Measurements from ENCODE around the gene NCF2. TPM values are rescaled to one million over a fixed set of nuclear protein-coding genes. Genes with fewer than 3 reads are reported as not detected.

NCF2 gene
- total RNA-seq, 4 donors from 2014 or later = 16.9 to 48.3 (median 33.9) TPM

DNA sequence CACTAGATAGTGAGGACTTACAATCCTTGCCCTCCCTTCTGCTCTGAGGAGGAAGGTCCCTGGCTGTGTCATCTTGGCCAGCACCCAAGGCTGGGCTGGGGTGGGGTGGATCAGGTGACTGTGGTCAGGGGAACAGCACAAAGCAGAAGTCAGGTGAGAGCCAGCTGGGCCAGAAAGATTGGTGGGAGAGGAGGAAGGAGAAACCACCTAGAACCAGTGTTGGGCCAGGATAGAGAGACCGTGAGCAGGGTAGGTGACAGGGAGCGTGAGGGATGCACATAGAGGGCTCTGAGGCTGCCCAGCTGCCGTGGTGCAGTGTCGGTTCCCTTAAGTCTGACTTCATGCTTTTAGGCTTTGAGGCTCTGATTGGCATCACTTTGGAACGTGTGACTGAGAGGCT, 22.7 kb downstream of the NCF2 start:
- H3K4me1 ChIP-seq = no peaks in the 10 kb centered on the region
- no peaks in the 10 kb centered on the region for H3K36me3 ChIP-seq
- no peaks in the 10 kb centered on the region for H3K9me3 ChIP-seq
- DNase-seq (ENCODE audit: low spot score in 2 of 2) = no peak
- H3K27me3 ChIP-seq = no peaks in the 10 kb centered on the region
- 76% methylated on average over 5 of the region's 5 CpGs for WGBS
- TF ChIP-seq, protein P1, sequence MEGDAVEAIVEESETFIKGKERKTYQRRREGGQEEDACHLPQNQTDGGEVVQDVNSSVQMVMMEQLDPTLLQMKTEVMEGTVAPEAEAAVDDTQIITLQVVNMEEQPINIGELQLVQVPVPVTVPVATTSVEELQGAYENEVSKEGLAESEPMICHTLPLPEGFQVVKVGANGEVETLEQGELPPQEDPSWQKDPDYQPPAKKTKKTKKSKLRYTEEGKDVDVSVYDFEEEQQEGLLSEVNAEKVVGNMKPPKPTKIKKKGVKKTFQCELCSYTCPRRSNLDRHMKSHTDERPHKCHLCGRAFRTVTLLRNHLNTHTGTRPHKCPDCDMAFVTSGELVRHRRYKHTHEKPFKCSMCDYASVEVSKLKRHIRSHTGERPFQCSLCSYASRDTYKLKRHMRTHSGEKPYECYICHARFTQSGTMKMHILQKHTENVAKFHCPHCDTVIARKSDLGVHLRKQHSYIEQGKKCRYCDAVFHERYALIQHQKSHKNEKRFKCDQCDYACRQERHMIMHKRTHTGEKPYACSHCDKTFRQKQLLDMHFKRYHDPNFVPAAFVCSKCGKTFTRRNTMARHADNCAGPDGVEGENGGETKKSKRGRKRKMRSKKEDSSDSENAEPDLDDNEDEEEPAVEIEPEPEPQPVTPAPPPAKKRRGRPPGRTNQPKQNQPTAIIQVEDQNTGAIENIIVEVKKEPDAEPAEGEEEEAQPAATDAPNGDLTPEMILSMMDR (IDR thresholded peaks at IDR 0.05) = no peak
- TF ChIP-seq POLR2AphosphoS5 (IDR thresholded peaks at IDR 0.05) (no peak), EP300 (IDR thresholded peaks at IDR 0.05) (no peak), POLR2A (IDR thresholded peaks at IDR 0.05) (no peak)
- H3K27ac ChIP-seq = no peak overlapping the region
- no peak overlapping the region for H3K4me3 ChIP-seq

DNA sequence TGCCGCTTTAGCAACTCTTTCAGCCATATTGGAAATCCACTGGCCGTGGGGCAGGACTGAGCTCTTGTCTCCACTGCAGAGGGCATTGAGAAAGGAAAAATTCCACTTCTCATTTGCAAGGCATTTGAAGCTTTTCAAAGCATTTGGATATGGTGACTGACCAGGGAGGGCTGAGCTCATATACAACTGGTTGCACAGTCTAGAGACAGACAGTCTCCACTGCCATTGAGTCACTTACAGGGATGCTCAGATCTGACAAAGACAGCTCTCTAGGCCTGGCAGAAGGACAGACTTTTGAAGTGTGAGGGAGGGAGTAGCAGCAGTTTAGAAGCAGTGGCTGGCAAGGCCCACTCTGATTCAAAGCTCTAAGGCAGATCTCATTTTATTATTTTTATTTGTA, 24.2 kb downstream of the NCF2 start:
- Histone ChIP-seq H3K27ac (no peak overlapping the region), H3K27me3 (no peaks in the 10 kb centered on the region), H3K36me3 (no peaks in the 10 kb centered on the region), H3K9me3 (no peaks in the 10 kb centered on the region), H3K4me1 (no peaks in the 10 kb centered on the region), H3K4me3 (no peak overlapping the region)
- TF ChIP-seq POLR2A (IDR thresholded peaks at IDR 0.05) = no peak
- no peak for TF ChIP-seq POLR2AphosphoS5 (IDR thresholded peaks at IDR 0.05)
- TF ChIP-seq EP300 (IDR thresholded peaks at IDR 0.05) = no peak
- TF ChIP-seq, protein P1 (IDR thresholded peaks at IDR 0.05) = no peak
- no peak for DNase-seq (ENCODE audit: low spot score in 2 of 2)
- WGBS = 85% methylated on average over 2 of the region's 2 CpGs

DNA sequence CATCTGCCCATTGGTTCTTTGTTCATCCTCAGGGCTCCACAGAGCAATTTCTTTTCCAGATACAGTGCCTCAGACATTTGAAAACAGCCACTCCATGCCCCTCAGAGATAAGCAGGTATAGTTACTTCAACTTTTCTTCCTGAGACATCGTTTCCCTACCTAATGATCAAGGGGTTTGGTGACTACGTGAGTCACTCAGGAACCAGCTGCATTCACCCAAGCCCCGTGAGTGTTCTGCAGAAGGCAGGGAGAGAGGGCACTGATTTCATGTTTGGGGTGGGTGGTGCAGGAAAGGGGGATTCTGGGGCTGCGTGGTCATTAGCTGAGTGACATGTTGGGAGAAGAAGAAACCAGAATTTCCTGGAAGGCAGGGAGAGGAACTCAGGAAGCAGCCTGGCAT, 25.0 kb downstream of the NCF2 start:
- WGBS = 64% methylated on average over 4 of the region's 4 CpGs
- no peaks in the 10 kb centered on the region for H3K4me1 ChIP-seq
- TF ChIP-seq POLR2A (IDR thresholded peaks at IDR 0.05) = no peak
- no peak for TF ChIP-seq POLR2AphosphoS5 (IDR thresholded peaks at IDR 0.05)
- TF ChIP-seq, protein P1 (IDR thresholded peaks at IDR 0.05) = no peak
- TF ChIP-seq EP300 (IDR thresholded peaks at IDR 0.05) = no peak
- H3K27me3 ChIP-seq = no peaks in the 10 kb centered on the region
- H3K36me3 ChIP-seq = no peaks in the 10 kb centered on the region
- H3K9me3 ChIP-seq = no peaks in the 10 kb centered on the region
- H3K4me3 ChIP-seq = no peak overlapping the region
- no peak overlapping the region for H3K27ac ChIP-seq
- no peak for DNase-seq (ENCODE audit: low spot score in 2 of 2)

DNA sequence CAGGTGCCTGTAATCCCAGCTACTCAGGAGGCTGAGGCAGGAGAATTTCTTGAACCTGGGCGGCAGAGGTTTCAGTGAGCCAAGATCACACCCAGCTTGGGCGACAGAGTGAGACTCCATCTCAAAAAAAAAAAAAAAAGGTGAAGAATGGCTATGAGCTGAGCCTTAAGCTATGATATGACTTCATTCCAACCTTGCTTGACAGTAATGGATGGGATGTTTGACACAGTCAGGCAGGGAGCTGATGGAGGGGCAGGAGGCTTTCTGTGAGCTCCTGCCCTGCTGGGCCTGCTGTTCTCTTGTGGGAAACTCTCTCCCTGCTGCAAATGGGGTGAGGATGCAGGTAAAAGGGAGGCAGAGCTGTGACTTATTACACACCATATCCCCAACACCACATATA, 27.6 kb downstream of the NCF2 start:
- TF ChIP-seq POLR2AphosphoS5 (IDR thresholded peaks at IDR 0.05) (no peak), POLR2A (IDR thresholded peaks at IDR 0.05) (no peak), EP300 (IDR thresholded peaks at IDR 0.05) (no peak)
- TF ChIP-seq, protein P1 (IDR thresholded peaks at IDR 0.05) = no peak
- WGBS = 77% methylated on average over 2 of the region's 2 CpGs
- Histone ChIP-seq H3K36me3 (peaks cover 3% of the 10 kb centered on the region), H3K4me1 (no peaks in the 10 kb centered on the region), H3K27me3 (no peaks in the 10 kb centered on the region), H3K4me3 (no peak overlapping the region), H3K9me3 (no peaks in the 10 kb centered on the region), H3K27ac (no peak overlapping the region)
- no peak for DNase-seq (ENCODE audit: low spot score in 2 of 2)

DNA sequence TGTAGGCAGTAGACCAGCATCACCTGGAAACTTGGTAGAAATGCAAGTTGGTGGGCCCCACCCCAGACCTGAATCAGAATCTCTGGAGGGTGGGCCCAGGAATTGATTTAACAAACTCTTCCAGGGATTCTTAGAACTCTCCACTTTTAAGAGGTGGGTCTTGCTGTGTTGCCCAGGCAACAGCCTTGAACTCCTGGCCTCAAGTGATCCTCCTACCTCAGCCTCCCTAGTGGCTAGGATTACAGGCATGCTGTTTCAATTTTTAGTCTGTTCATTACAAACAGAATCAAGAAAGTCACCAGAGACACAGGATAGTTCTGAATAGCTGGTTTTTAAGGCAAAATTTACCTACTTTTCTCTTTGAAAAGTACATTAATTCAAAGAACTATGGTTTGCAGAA, 31.2 kb downstream of the NCF2 start:
- Histone ChIP-seq H3K4me1 (no peaks in the 10 kb centered on the region), H3K36me3 (peaks cover 18% of the 10 kb centered on the region), H3K4me3 (no peak overlapping the region), H3K27me3 (no peaks in the 10 kb centered on the region), H3K9me3 (no peaks in the 10 kb centered on the region), H3K27ac (no peak overlapping the region)
- DNase-seq (ENCODE audit: low spot score in 2 of 2) = no peak
- TF ChIP-seq EP300 (IDR thresholded peaks at IDR 0.05) (no peak), POLR2A (IDR thresholded peaks at IDR 0.05) (no peak), POLR2AphosphoS5 (IDR thresholded peaks at IDR 0.05) (no peak)
- TF ChIP-seq, protein P1 (IDR thresholded peaks at IDR 0.05) = no peak
